ENCODE results near the gene RSAD1.

DNA sequence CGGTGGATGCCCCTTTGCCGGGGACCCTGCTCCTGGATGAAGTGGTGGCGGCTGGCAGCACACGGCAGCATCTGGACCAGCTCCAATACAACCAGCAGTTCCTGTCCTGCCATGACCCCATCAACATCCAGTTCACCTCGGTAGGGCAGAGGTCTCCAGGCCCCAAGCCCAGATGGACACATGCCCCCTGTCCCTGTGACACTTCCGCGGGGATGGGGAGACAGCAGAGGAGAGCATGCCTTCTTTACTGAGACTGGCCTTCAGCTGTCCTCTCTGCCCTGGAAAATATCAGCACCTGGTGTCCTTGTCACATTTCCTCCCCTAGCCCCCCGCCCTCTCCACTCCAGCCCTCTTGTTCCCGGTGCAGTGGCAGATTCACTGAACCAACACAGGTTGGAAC is 16.2 kb upstream of the RSAD1 start:
- TF ChIP-seq, protein P1, sequence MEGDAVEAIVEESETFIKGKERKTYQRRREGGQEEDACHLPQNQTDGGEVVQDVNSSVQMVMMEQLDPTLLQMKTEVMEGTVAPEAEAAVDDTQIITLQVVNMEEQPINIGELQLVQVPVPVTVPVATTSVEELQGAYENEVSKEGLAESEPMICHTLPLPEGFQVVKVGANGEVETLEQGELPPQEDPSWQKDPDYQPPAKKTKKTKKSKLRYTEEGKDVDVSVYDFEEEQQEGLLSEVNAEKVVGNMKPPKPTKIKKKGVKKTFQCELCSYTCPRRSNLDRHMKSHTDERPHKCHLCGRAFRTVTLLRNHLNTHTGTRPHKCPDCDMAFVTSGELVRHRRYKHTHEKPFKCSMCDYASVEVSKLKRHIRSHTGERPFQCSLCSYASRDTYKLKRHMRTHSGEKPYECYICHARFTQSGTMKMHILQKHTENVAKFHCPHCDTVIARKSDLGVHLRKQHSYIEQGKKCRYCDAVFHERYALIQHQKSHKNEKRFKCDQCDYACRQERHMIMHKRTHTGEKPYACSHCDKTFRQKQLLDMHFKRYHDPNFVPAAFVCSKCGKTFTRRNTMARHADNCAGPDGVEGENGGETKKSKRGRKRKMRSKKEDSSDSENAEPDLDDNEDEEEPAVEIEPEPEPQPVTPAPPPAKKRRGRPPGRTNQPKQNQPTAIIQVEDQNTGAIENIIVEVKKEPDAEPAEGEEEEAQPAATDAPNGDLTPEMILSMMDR (IDR thresholded peaks at IDR 0.05; ENCODE audit: extremely low read depth in 1 of 2, insufficient read depth in 1 of 2, low read depth in 1 of 2, low read length in 2 of 2): no peak
- TF ChIP-seq POLR2AphosphoS5 (IDR thresholded peaks at IDR 0.05; ENCODE audit: insufficient read depth, low read depth, low read length) (no peak), POLR2A (IDR thresholded peaks at IDR 0.05; ENCODE audit: low read depth, low read length) (no peak), EZH2 (IDR thresholded peaks at IDR 0.05; ENCODE audit: borderline replicate concordance, low read depth, low read length, severe bottlenecking) (no peak), MYC (IDR thresholded peaks at IDR 0.05; ENCODE audit: low read depth, low read length) (no peak), FOS (IDR thresholded peaks at IDR 0.05; ENCODE audit: borderline replicate concordance, insufficient read depth, low read length) (no peak)
- TF ChIP-seq, protein P2, sequence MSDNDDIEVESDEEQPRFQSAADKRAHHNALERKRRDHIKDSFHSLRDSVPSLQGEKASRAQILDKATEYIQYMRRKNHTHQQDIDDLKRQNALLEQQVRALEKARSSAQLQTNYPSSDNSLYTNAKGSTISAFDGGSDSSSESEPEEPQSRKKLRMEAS (IDR thresholded peaks at IDR 0.05; ENCODE audit: insufficient read depth, insufficient read length): no peak
